SK-N-SH (cell line): ENCODE data around the gene ZNF827. TPM values are rescaled to one million over a fixed set of nuclear protein-coding genes. Genes with fewer than 3 reads are reported as not detected.

Source experiments
- CTCF ChIA-PET: fragments of 300-600, 350-600 bp; formaldehyde crosslinking; extraction: SDS; loops from one replicate; lab custom pipeline; 2021; lab: Yijun Ruan, JAX
- POLR2A ChIA-PET: fragments of 350-600 bp; sonication (Branson Sonifier 250); formaldehyde crosslinking; extraction: SDS; loops from one replicate; lab custom pipeline; 2020; ENCODE audit warnings: antibody characterized with exemption, inconsistent platforms; lab: Yijun Ruan, JAX
- DNase-seq: peaks from one replicate; pipeline ENCODE4 v3.0.0; 2012
- H2AFZ ChIP-seq: fragments of 200-600 bp; sonication (generic); 2 replicates; pipeline ENCODE4 v1.8.1; 2016; ENCODE audit warnings: antibody characterized with exemption, mild to moderate bottlenecking, low read depth
- H3F3A ChIP-seq: fragments of 200-600 bp; sonication (generic); replicated peaks from 2 replicates; pipeline ENCODE3; 2016; ENCODE audit warnings: antibody characterized with exemption, mild to moderate bottlenecking; ENCODE audit not compliant: insufficient read depth
- H3K27ac ChIP-seq, 2 experiments: fragments of 200-500 bp in 1 of 2; fragments of 200-600 bp in 1 of 2; sonication (Bioruptor generic) in 1 of 2; sonication (generic), shearing (Covaris generic) in 1 of 2; 2 replicates each; pipeline versions ENCODE4 v1.5.1 to v1.6.1; 2014 to 2016; ENCODE audit warnings: low read depth in 2 of 2, inconsistent platforms in 1 of 2, low read length in 1 of 2, mild to moderate bottlenecking in 1 of 2, mixed read lengths in 1 of 2
- H3K27me3 ChIP-seq: fragments of 200-600 bp; sonication (generic), shearing (Covaris generic); 2 replicates; pipeline ENCODE4 v1.6.1; 2016; ENCODE audit warnings: mixed run types; ENCODE audit not compliant: insufficient read depth
- H3K36me3 ChIP-seq, 2 experiments: fragments of 200-500 bp in 1 of 2; fragments of 200-600 bp in 1 of 2; sonication (Bioruptor generic) in 1 of 2; sonication (generic) in 1 of 2; replicated peaks in 1 of 2; 2 replicates each; pipeline versions ENCODE3 to v1.5.1; 2014 to 2016; ENCODE audit warnings: low read length in 1 of 2, mild to moderate bottlenecking in 1 of 2; ENCODE audit not compliant: insufficient read depth in 2 of 2, control insufficient read depth in 1 of 2
- H3K4me1 ChIP-seq, 2 experiments: fragments of 200-500 bp in 1 of 2; fragments of 200-600 bp in 1 of 2; sonication (Bioruptor generic) in 1 of 2; sonication (generic), shearing (Covaris generic) in 1 of 2; 2 replicates each; pipeline versions ENCODE4 v1.5.1 to v1.6.1; 2014 to 2016; ENCODE audit warnings: low read depth in 1 of 2, low read length in 1 of 2, mixed run types in 1 of 2; ENCODE audit not compliant: insufficient read depth in 2 of 2, control insufficient read depth in 1 of 2
- H3K4me2 ChIP-seq: fragments of 200-600 bp; sonication (generic), shearing (Covaris generic); 2 replicates; pipeline ENCODE4 v1.6.1; 2017; ENCODE audit warnings: mixed run types
- H3K4me3 ChIP-seq, 2 experiments: fragments of 200-500 bp in 1 of 2; fragments of 200-600 bp in 1 of 2; sonication (Bioruptor generic) in 1 of 2; sonication (generic), shearing (Covaris generic) in 1 of 2; 2 replicates each; pipeline versions ENCODE4 v1.5.1 to v1.8.1; 2014 to 2016; ENCODE audit warnings: low read depth in 2 of 2, inconsistent platforms in 1 of 2, low read length in 1 of 2, mild to moderate bottlenecking in 1 of 2, mixed read lengths in 1 of 2, moderate library complexity in 1 of 2
- H3K79me2 ChIP-seq: fragments of 200-600 bp; sonication (generic); 2 replicates; pipeline ENCODE4 v1.8.1; 2017; ENCODE audit warnings: mild to moderate bottlenecking; ENCODE audit not compliant: insufficient read depth
- H3K9ac ChIP-seq: fragments of 200-600 bp; sonication (generic); 2 replicates; pipeline ENCODE4 v1.6.1; 2017; ENCODE audit warnings: mixed run types
- H3K9me2 ChIP-seq: fragments of 200-600 bp; sonication (generic); 2 replicates; pipeline ENCODE4 v1.6.1; 2017; ENCODE audit warnings: mixed run types
- H3K9me3 ChIP-seq: fragments of 200-600 bp; sonication (generic); 2 replicates; pipeline ENCODE4 v1.6.1; 2017; ENCODE audit warnings: mixed run types, mild to moderate bottlenecking, moderate library complexity
- H4K20me1 ChIP-seq: fragments of 200-600 bp; sonication (generic); 2 replicates; pipeline ENCODE4 v1.6.1; 2017; ENCODE audit warnings: mild to moderate bottlenecking, mixed run types; ENCODE audit not compliant: insufficient read depth
- CTCF ChIP-seq: fragments of 200-600 bp; sonication (generic); IDR thresholded peaks from 2 replicates; pipeline ENCODE4 v1.6.1; 2017; ENCODE audit warnings: antibody characterized with exemption, mild to moderate bottlenecking, moderate library complexity
- EP300 ChIP-seq, 2 experiments: IDR thresholded peaks; 2 replicates each; pipeline versions ENCODE4 v1.4.0 to v1.6.1; 2012; ENCODE audit warnings: borderline replicate concordance in 1 of 2, low read depth in 1 of 2, low read length in 1 of 2
- FOSL2 ChIP-seq: IDR thresholded peaks from 2 replicates; pipeline ENCODE4 v1.4.0; 2012; ENCODE audit warnings: low read depth, mild to moderate bottlenecking, moderate library complexity, borderline replicate concordance
- FOXJ3 ChIP-seq: sonication (generic); formaldehyde crosslinking; IDR thresholded peaks from 2 replicates; pipeline ENCODE4 v1.5.1; 2020; ENCODE audit warnings: mild to moderate bottlenecking, missing genetic modification reagents
- FOXM1 ChIP-seq: IDR thresholded peaks from 2 replicates; pipeline ENCODE4 v1.4.0; 2012; ENCODE audit warnings: low read depth, mild to moderate bottlenecking
- GABPA ChIP-seq: IDR thresholded peaks from 2 replicates; pipeline ENCODE4 v1.4.0; 2012; ENCODE audit warnings: low read depth, mild to moderate bottlenecking
- JUND ChIP-seq: IDR thresholded peaks from 2 replicates; pipeline ENCODE4 v1.4.0; 2012
- RAD21 ChIP-seq: IDR thresholded peaks from 2 replicates; pipeline ENCODE4 v1.6.1; 2012; ENCODE audit warnings: mild to moderate bottlenecking, low read length
- REST ChIP-seq: IDR thresholded peaks from 2 replicates; pipeline ENCODE4 v1.6.1; 2012; ENCODE audit warnings: mild to moderate bottlenecking, low read depth, low read length, moderate library complexity
- SMC3 ChIP-seq: IDR thresholded peaks from 2 replicates; pipeline ENCODE4 v1.6.1; 2012; ENCODE audit warnings: low read depth, low read length, improper control_type of control experiment
- TCF12 ChIP-seq: IDR thresholded peaks from 2 replicates; pipeline ENCODE4 v1.4.0; 2012
- USF1 ChIP-seq: IDR thresholded peaks from 2 replicates; pipeline ENCODE4 v1.4.0; 2012; ENCODE audit warnings: low read depth, borderline replicate concordance
- YY1 ChIP-seq: IDR thresholded peaks from 2 replicates; pipeline ENCODE4 v1.4.0; 2012; ENCODE audit warnings: low read depth, mild to moderate bottlenecking
- WGBS: methylation state at CpG from one replicate; pipeline ENCODE4 v1.1.6; 2017; ENCODE audit warnings: low lambda C conversion rate; 5-methylcytosine and 5-hydroxymethylcytosine counted together
- polyA plus RNA-seq, 3 experiments: library from polyadenylated mRNA; depleted of rRNA; stranded (reverse); fragments of >200 nt; gene quantifications; 2 replicates each; pipeline ENCODE4 v1.2.3, GENCODE V29; 2012

Gene ZNF827
- polyA plus RNA-seq, 1 of the 3 experiments (the other 2 are of a cell fraction): 23.2 TPM

DNA sequence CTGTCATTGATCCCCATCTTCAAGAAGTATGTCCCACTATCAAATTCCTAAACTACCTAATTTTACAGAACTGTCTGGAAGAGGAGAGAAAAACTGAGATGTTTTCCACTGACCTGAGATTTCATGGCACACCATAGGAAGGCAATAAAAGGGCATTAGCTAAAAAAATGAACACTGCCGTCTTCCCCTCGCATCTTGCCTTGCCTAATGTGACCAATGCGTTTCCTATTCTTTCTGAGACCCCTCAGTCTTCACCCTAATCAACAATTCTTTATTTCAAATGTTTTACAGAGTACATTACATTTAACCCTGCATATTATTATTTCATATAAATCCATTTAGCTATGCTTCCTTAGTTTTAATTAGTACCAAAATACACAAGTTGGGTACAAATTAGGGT lies 43.6 kb downstream of the ZNF827 start:
- 90% methylated on average over 3 of the region's 3 CpGs for WGBS
- no peak for TF ChIP-seq FOSL2
- no peak for TF ChIP-seq CTCF
- TF ChIP-seq TCF12: no peak
- no peak for TF ChIP-seq FOXJ3 (CRISPR knock-in tag)
- no peak for TF ChIP-seq RAD21
- TF ChIP-seq USF1: no peak
- no peak for TF ChIP-seq YY1
- TF ChIP-seq REST: no peak
- TF ChIP-seq SMC3: no peak
- TF ChIP-seq JUND: no peak
- no peak for TF ChIP-seq FOXM1
- TF ChIP-seq, all 33 proteins: peak for 0
- no peak for DNase-seq

GRCh38 chr4:145891958-145892357 lies 46.7 kb downstream of the ZNF827 start:
- TF ChIP-seq TCF12 (no peak), GABPA (no peak), CTCF (no peak), EP300 (IDR thresholded peaks at IDR 0.05; ENCODE audit: borderline replicate concordance in 1 of 2, low read depth in 1 of 2, low read length in 1 of 2) (no peak), USF1 (no peak)
- TF ChIP-seq, all 33 proteins: peak for 0
- Histone ChIP-seq H4K20me1 (no peaks in the 10 kb centered on the region), H3K4me3 (no peak overlapping the region), H3K9me2 (no peaks in the 10 kb centered on the region), H3F3A (no peaks in the 10 kb centered on the region), H3K27ac (no peak overlapping the region), H3K79me2 (peaks cover 42% of the 10 kb centered on the region), H3K9ac (no peak overlapping the region), H3K9me3 (no peaks in the 10 kb centered on the region), H2AFZ (no peak overlapping the region), H3K4me1 (peaks cover 2 to 5% of the 10 kb centered on the region in 2 experiments; a peak in 2 of 4 replicates), H3K27me3 (no peaks in the 10 kb centered on the region), H3K4me2 (no peak overlapping the region), H3K36me3 (peaks cover 24 to 32% of the 10 kb centered on the region in 2 experiments)
- ChIA-PET CTCF (no interaction called here), POLR2A (no interaction called here)
- DNase-seq: no peak
- WGBS: 99% methylated on average over 11 of the region's 11 CpGs

More for the DNA sequence above, 43.6 kb downstream of the ZNF827 start:
- Histone ChIP-seq H3K9me3 (no peaks in the 10 kb centered on the region), H2AFZ (no peak overlapping the region), H3K79me2 (peaks cover 47% of the 10 kb centered on the region), H3K9me2 (no peaks in the 10 kb centered on the region), H3K36me3 (peaks cover 30 to 32% of the 10 kb centered on the region in 2 experiments), H3K9ac (no peak overlapping the region), H3K4me2 (no peak overlapping the region), H3F3A (no peaks in the 10 kb centered on the region), H3K4me3 (no peak overlapping the region), H3K27ac (no peak overlapping the region), H3K4me1 (no peaks in the 10 kb centered on the region; a peak in 1 of 4 replicates), H3K27me3 (no peaks in the 10 kb centered on the region), H4K20me1 (no peaks in the 10 kb centered on the region)
- CTCF ChIA-PET: interaction anchor here (2.5 kb wide), 1 partner anchor 12 kb away, joined by 7 read pairs; no protein-coding TSS in a partner anchor
- POLR2A ChIA-PET: no interaction called here
